ENCODE results near the gene KRT5.

Gene KRT5

GRCh38 chr12:52519826-52520662, at the start of gene KRT5:
TSS of gene KRT5 (minus strand) at chr12:52520394. CDS start at chr12:52520296, 98 bp downstream.
- intact Hi-C loops (cut with DNase I) = no loop called here
- peak in 7 of 42 donors; percentile 0 to 41 (median 13) for DNase-seq

DNA sequence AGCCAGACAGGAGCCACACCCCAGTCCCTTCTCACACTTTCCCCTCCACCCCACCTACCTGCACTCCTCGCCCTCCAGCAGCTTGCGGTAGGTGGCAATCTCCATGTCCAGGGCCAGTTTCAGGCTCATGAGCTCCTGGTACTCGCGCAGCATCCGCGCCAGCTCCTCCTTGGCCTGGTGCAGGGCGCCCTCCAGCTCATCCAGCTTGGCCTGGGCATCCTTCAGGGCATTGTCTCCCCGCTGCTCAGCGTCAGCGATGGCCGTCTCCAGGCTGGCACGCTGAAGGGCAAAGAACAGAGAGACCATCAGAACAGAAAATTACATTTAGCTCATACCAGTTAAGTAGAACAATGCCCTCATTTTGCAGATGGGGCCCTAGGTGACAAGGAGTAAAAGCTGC, 47.9 kb upstream of the KRT5 start:
- peak in 35 of 42 donors; percentile 8 to 72 (median 37) for DNase-seq
- intact Hi-C loops (cut with DNase I) = no loop called here

DNA sequence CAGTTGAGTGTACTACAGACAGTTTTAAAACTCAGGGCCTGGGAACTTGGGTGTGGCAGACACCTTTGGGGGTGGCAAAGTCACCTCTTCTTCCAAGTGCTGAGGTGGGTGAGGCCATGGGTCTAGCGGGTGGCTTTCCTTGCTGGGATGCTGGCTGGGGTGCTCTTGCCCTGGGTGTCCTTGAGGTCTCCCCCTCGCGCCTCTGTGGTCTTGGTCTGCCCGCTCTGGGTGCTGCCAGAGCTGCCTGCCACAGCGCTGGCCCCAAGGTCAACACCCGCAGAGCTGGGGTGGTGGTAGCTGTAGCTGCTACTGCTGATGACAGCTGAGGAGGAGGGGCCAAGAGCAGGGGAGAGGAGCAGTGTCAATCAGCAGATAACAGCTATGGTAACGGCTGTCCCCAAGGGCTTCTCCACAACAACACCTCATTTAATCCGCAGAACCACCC, 46.7 kb upstream of the KRT5 start:
- intact Hi-C loops (cut with DNase I) = no loop called here
- no peak for DNase-seq

GRCh38 chr12:52564582-52564981, 44.4 kb upstream of the KRT5 start:
- DNase-seq = no peak
- intact Hi-C loops (cut with DNase I) = no loop called here

DNA sequence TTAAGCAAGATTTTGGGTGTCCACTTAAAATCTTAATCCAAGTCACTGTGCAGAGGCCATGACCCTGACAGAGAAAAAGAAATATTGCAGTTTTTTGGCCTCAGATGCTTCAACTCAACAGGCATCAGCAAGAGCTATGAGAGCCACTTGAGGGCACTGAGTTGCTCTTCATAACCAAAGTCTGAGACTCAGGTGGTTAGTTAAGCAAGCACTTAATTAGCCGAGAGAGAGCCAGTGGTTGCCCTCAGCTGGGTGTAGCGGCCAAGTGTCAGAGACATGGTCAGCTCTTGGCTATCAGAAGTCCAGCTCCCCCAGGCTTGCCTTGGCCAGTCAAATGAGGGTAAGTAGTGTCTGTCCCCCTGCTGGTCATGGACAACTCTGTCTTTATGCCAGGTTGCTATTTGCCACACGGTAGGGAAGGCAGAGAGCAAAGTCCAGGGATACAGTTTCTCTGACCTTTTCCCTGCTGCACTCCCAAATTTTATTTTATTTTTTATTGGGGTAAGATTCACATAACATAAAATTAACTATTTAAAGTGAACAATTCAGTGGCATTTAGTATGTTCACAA, 41.8 kb upstream of the KRT5 start:
- intact Hi-C loops (cut with DNase I) = no loop called here
- DNase-seq = no peak

- intact Hi-C loops (cut with DNase I) = no loop called here
- DNase-seq = no peak
These were observed 39.8 kb upstream of the KRT5 start for GRCh38 chr12:52559979-52560378.

- no peak for DNase-seq
- intact Hi-C loops (cut with DNase I) = no loop called here
These were observed 38.7 kb upstream of the KRT5 start for GRCh38 chr12:52558781-52559445.

DNA sequence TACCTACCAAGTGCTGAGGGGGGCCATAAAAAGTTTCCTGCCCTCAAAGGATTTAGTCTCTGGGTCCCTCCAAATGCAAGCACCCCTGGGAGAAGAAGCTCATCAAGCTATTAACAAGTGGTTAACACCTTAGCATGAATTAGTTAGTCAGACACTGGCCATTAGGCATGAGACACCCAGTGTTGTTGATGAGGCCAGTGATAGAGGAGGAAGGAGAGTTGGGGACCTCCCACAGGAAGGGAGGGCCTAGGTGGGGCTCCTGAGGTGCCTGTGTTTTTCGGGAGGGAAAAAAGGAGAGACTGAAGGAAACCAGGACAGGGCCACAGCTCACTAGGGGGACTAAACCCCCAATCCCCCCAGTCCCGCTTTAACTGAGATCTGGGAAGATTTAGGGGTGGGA, 37.3 kb upstream of the KRT5 start:
- intact Hi-C loops (cut with DNase I) = no loop called here

DNA sequence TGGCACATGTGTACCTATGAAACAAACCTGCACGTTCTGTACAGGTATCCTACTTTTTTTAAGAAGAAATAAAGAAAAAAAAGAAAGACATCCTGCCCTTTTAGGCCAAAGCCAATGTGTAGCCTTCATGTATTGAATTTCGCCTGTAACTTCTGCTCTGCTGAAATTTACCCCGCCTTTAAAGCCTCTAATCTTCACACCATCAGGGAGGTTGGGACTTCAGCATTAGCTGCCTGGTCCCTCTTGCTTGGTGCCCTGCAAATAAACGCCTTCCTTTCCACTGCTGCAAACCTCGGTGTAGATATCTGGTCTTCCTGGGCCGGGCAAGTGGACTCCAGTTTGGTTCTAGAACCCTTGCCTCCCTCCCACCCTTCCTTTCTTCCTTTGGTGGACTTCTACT, 35.4 kb upstream of the KRT5 start:
- intact Hi-C loops (cut with DNase I) = no loop called here
- no peak for DNase-seq

More for the DNA sequence above, 37.3 kb upstream of the KRT5 start:
- no peak for DNase-seq

- DNase-seq = no peak
- intact Hi-C loops (cut with DNase I) = no loop called here
These were observed 32.5 kb upstream of the KRT5 start, which contains the start of gene KRT71 for GRCh38 chr12:52552681-52553195. TSS of gene KRT71 (minus strand) at chr12:52553145. CDS start at chr12:52553077, 68 bp downstream.

DNA sequence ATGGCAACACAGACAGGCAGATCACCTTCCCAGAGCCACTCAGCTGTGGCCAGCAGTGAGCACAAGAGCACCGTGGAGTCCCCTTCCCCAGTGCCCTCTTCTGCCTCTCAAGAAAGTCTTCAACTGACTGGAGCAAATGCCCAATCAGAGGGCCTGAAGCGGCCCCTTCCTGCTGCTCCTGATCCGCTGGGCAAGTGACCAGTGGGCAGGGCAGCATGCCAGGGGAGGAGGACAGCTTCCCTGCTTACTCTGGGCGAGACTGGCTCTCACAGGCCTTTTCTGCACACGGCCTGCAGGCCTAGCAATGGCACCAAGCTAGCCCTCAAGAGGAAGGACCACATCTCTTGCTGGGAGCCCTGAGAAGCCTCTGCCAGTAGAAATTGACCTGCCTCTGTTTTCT, 31.9 kb upstream of the KRT5 start:
- peak in 38 of 42 donors; percentile 17 to 71 (median 48) for DNase-seq
- intact Hi-C loops (cut with DNase I) = no loop called here

DNA sequence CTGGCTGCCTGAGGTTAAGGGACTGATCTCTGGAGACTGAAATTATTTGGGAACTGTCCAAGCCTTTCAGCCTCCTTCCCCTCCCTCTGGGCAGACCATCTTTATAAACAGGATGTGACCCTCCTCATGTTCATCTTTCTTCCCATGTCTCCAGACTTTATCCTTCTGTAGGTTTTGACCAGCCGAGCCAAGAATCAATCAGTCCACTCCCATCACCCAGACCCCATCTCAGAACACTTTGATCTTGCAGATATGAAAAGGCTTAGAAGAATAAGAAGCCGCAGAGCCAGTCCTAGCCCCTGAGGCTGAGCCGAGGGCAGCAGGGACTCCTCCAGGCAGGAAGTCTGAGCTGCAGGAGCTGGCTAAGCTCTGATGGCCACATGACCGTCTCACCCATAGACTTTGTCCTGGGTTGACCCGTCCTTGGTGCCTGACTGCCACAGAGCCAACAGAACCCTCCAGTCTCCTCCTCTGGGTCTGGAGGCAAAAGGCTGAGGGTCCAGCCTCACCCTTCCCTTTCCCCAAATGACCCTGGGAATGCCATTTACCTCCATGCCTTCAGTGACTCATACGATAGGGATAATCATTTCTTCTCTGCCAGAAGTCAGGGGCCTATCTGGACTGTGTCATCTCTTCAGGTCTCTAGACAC, 31.1 kb upstream of the KRT5 start:
- intact Hi-C loops (cut with DNase I) = no loop called here
- DNase-seq = no peak

DNA sequence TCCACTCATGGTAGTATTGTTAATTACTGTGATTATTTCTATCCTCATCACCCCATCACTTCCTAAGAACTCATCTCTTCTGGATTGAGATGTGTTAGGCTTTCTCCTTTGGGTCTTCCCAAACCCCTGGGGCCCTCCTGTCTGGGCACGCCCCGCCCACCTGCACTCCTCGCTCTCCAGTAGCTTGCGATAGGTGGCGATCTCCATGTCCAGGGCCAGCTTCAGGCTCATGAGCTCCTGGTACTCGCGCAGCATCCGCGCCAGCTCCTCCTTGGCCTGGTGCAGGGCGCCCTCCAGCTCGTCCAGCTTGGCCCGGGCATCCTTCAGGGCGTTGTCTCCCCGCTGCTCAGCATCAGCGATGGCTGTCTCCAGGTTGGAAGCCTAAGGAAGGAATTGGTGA, 25.9 kb upstream of the KRT5 start:
- intact Hi-C loops (cut with DNase I) = no loop called here
- DNase-seq = no peak

GRCh38 chr12:52543985-52544883, 24.0 kb upstream of the KRT5 start:
- DNase-seq = peak in 36 of 42 donors; percentile 14 to 78 (median 52)
- intact Hi-C loops (cut with DNase I) = no loop called here

DNA sequence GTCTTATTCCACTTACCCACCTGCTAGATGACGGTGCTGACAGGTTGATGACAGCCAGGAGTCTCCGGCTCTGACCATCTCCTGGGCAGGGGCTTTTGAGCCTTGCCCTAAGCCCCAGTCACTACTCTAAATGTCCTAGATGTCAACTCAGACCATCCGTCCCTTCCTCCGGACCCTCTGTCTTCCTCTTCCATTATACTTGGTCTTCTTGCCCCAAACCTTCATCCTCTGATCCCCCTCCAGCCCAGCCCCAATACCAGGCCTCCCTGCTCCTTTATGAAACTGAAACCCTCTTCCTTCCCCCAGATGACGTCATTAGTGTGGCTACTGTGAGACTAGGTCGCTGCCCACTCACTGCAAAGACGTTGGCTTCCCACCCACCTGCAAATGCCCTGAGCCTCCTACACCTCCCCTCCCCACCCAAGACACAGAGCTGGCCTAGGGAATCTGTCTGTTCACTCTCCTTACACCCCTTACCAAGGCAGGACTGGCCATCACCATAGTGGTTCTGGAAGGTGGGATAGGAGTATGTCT, 22.7 kb upstream of the KRT5 start:
- no peak for DNase-seq
- intact Hi-C loops (cut with DNase I) = no loop called here

- DNase-seq = no peak
- intact Hi-C loops (cut with DNase I) = no loop called here
These were observed 22.0 kb upstream of the KRT5 start for GRCh38 chr12:52542157-52542556.

- no peak for DNase-seq
- intact Hi-C loops (cut with DNase I) = no loop called here
These were observed 21.5 kb upstream of the KRT5 start for GRCh38 chr12:52541709-52542108.

DNA sequence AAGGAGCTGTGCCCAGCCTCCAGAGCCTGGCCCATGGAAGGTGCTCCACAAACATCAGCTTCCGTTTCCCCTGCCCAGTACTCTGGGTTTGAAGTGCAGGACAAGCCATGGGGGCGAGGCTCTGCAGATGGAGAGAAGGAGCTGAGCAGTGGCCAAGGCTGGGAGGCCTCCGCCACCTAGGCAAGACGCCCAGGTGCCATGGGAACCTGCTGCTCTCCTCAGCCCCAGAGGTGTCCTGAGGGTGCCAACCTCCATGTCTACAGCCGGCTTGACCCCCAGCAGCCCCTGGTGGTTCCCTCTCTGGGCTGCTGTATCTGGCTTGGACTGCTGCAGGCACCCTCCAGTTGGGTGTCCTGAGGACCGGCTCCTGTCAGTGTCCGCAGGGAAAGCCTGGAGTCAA, 20.3 kb upstream of the KRT5 start:
- intact Hi-C loops (cut with DNase I) = no loop called here
- DNase-seq = no peak
